WTC11 (cell line): ENCODE results near the gene USE1. TPM values are rescaled to one million over a fixed set of nuclear protein-coding genes. Genes with fewer than 3 reads are reported as not detected.
A peak's percentile ranks its signal among the peaks of the same experiment; 100 is the strongest.

Experiments
- ATAC-seq: fragments of 200-7000 bp; cut with Tn5 transposase; 2 replicates; pipeline ENCODE4 v1.10.0; 2021; ENCODE audit warnings: mild to moderate bottlenecking, moderate library complexity
- CTCF ChIA-PET: fragments of 300-600 bp; sonication (Branson Sonifier 250); formaldehyde crosslinking; loops from one replicate; lab custom pipeline; 2021; ENCODE audit warnings: antibody characterized with exemption; lab: Charles Lee
- POLR2A ChIA-PET: fragments of 350-600 bp; sonication (Branson Sonifier 250); formaldehyde crosslinking; loops from one replicate; lab custom pipeline; 2021; ENCODE audit warnings: antibody characterized with exemption; lab: Charles Lee
- DNase-seq: peaks from one replicate; pipeline ENCODE4 v3.0.0; 2021; ENCODE audit warnings: low spot score
- H3K27ac Mint-ChIP-seq: 2 replicates; pipeline ENCODE4 v1.8.0; 2021; ENCODE audit warnings: mixed read lengths
- H3K27me3 Mint-ChIP-seq: 2 replicates; pipeline ENCODE4 v1.8.0; 2021; ENCODE audit warnings: low read depth, mild to moderate bottlenecking, moderate library complexity, mixed read lengths
- H3K36me3 Mint-ChIP-seq: 2 replicates; pipeline ENCODE4 v1.8.0; 2021; ENCODE audit warnings: mixed read lengths
- H3K4me1 Mint-ChIP-seq: 2 replicates; pipeline ENCODE4 v1.8.0; 2022; ENCODE audit warnings: mixed read lengths
- H3K4me3 Mint-ChIP-seq: 2 replicates; pipeline ENCODE4 v1.8.0; 2021; ENCODE audit warnings: mild to moderate bottlenecking, moderate library complexity, mixed read lengths
- H3K9me3 Mint-ChIP-seq: 2 replicates; pipeline ENCODE4 v1.8.0; 2021; ENCODE audit warnings: mixed read lengths
- ARID4B ChIP-seq: sonication (generic); formaldehyde crosslinking; IDR thresholded peaks from 2 replicates; pipeline ENCODE4 v1.8.0; 2023; ENCODE audit warnings: missing genetic modification reagents, mild to moderate bottlenecking, borderline replicate concordance
- ATF1 ChIP-seq: sonication (generic); formaldehyde crosslinking; IDR thresholded peaks from 2 replicates; pipeline ENCODE4 v1.8.1; 2023; ENCODE audit warnings: mild to moderate bottlenecking, moderate library complexity, missing genetic modification reagents
- CTCF ChIP-seq: fragments of 200-600 bp; IDR thresholded peaks from 2 replicates; pipeline ENCODE4 v1.8.0; 2022; ENCODE audit warnings: antibody characterized with exemption
- E2F1 ChIP-seq: sonication (generic); formaldehyde crosslinking; IDR thresholded peaks from 2 replicates; pipeline ENCODE4 v1.8.0; 2022; ENCODE audit warnings: mild to moderate bottlenecking, missing genetic modification reagents
- ERG ChIP-seq: fragments of 250-450 bp; sonication (Bioruptor Pico); IDR thresholded peaks from 2 replicates; pipeline ENCODE4 v1.8.0; 2021; ENCODE audit warnings: mild to moderate bottlenecking
- ESRRA ChIP-seq: sonication (generic); formaldehyde crosslinking; IDR thresholded peaks from 2 replicates; pipeline ENCODE4 v1.8.1; 2022; ENCODE audit warnings: mild to moderate bottlenecking, missing genetic modification reagents, borderline replicate concordance
- FOXP4 ChIP-seq: sonication (generic); formaldehyde crosslinking; IDR thresholded peaks from 2 replicates; pipeline ENCODE4 v1.8.0; 2022; ENCODE audit warnings: mild to moderate bottlenecking, missing genetic modification reagents
- GTF2I ChIP-seq: fragments of 250-450 bp; sonication (Bioruptor Pico); conservative IDR thresholded peaks from 2 replicates; pipeline ENCODE4 v1.4.0; 2021; ENCODE audit warnings: mild to moderate bottlenecking
- HMGXB4 ChIP-seq: sonication (generic); formaldehyde crosslinking; IDR thresholded peaks from 2 replicates; pipeline ENCODE4 v1.8.1; 2023; ENCODE audit warnings: mild to moderate bottlenecking, moderate library complexity, missing genetic modification reagents
- IRF2 ChIP-seq: sonication (generic); formaldehyde crosslinking; IDR thresholded peaks from 2 replicates; pipeline ENCODE4 v1.8.0; 2022; ENCODE audit warnings: low read depth, missing genetic modification reagents, borderline replicate concordance
- JUN ChIP-seq: sonication (generic); formaldehyde crosslinking; IDR thresholded peaks from 2 replicates; pipeline ENCODE4 v1.8.0; 2023; ENCODE audit warnings: mild to moderate bottlenecking, missing genetic modification reagents
- NR1H2 ChIP-seq: sonication (generic); formaldehyde crosslinking; IDR thresholded peaks from 2 replicates; pipeline ENCODE4 v1.9.0; 2021; ENCODE audit warnings: mild to moderate bottlenecking, moderate library complexity, missing genetic modification reagents
- NR2C2 ChIP-seq: sonication (generic); formaldehyde crosslinking; IDR thresholded peaks from 2 replicates; pipeline ENCODE4 v1.8.0; 2022; ENCODE audit warnings: mild to moderate bottlenecking, missing genetic modification reagents
- PREB ChIP-seq: sonication (generic); formaldehyde crosslinking; IDR thresholded peaks from 2 replicates; pipeline ENCODE4 v1.8.1; 2022; ENCODE audit warnings: mild to moderate bottlenecking, missing genetic modification reagents, moderate library complexity, borderline replicate concordance
- RELA ChIP-seq: sonication (generic); formaldehyde crosslinking; IDR thresholded peaks from 2 replicates; pipeline ENCODE4 v1.8.1; 2022; ENCODE audit warnings: missing genetic modification reagents, mild to moderate bottlenecking, borderline replicate concordance
- SP1 ChIP-seq: sonication (generic); formaldehyde crosslinking; conservative IDR thresholded peaks from 2 replicates; pipeline ENCODE4 v1.8.1; 2022; ENCODE audit warnings: missing genetic modification reagents
- TP53 ChIP-seq: sonication (generic); formaldehyde crosslinking; IDR thresholded peaks from 2 replicates; pipeline ENCODE4 v1.8.1; 2023; ENCODE audit warnings: mild to moderate bottlenecking, missing genetic modification reagents
- ZNF121 ChIP-seq: sonication (generic); formaldehyde crosslinking; IDR thresholded peaks from 2 replicates; pipeline ENCODE4 v1.8.0; 2023; ENCODE audit warnings: missing genetic modification reagents
- ZNF416 ChIP-seq: fragments of 250-450 bp; sonication (Bioruptor Pico); IDR thresholded peaks from 2 replicates; pipeline ENCODE4 v1.9.0; 2021; ENCODE audit warnings: mild to moderate bottlenecking, inconsistent platforms
- ZNF671 ChIP-seq: fragments of 250-450 bp; sonication (Bioruptor Pico); IDR thresholded peaks from 2 replicates; pipeline ENCODE4 v1.8.0; 2021; ENCODE audit warnings: mild to moderate bottlenecking
- total RNA-seq: library from RNA; stranded (reverse); gene quantifications from 3 replicates; pipeline ENCODE4 v1.2.3, GENCODE V29; 2021

USE1 gene
- total RNA-seq, 1 experiment from 2014 or later, result 14.2 TPM

GRCh38 chr19:17235300-17235970 is 20.3 kb downstream of the USE1 start (continued):
- TF ChIP-seq FOXP4 (CRISPR knock-in tag) (peak; percentile 57; the same call in 1 of the 2 replicates), ARID4B (CRISPR knock-in tag) (peak; percentile 51; the same call in 1 of the 2 replicates), ZNF121 (CRISPR knock-in tag) (no peak), ERG (CRISPR knock-in tag) (no peak), SP1 (peak; percentile 55), ESRRA (CRISPR knock-in tag) (peak; percentile 33; the same call in 1 of the 2 replicates), NR2C2 (CRISPR knock-in tag) (no peak), NR1H2 (no peak), TP53 (0 out of 2 replicates have a peak, but pooled peaks have one; percentile 78), IRF2 (CRISPR knock-in tag) (peak; percentile 79; the same call in 1 of the 2 replicates), PREB (CRISPR knock-in tag) (no peak), HMGXB4 (CRISPR knock-in tag) (peak; percentile 96; the same call in 1 of the 2 replicates)

- H3K27me3 Mint-ChIP-seq, result no peaks in the 10 kb centered on the region
- no peaks in the 10 kb centered on the region for H3K9me3 Mint-ChIP-seq
- DNase-seq (peak; percentile 62), ATAC-seq (peak; percentile 33)
- ChIA-PET CTCF (interaction anchor here (1.0 to 3.2 kb wide), 9 partner anchors 8 to 189 kb away, joined by 3 to 12 read pairs (median 7); partner anchors contain the start of genes MRPL34, OCEL1 and USE1), POLR2A (interaction anchor here (0.5 to 2.8 kb wide), 5 partner anchors 9 to 400 kb away, joined by 3 to 9 read pairs (median 5); partner anchors contain the start of genes BABAM1 and OCEL1)
- peaks cover 34% of the 10 kb centered on the region for H3K36me3 Mint-ChIP-seq
- H3K27ac Mint-ChIP-seq, result peak overlapping the region; percentile 78; the same call in 1 of the 2 replicates
- H3K4me1 Mint-ChIP-seq, result peaks cover 34% of the 10 kb centered on the region
- H3K4me3 Mint-ChIP-seq, result peak overlapping the region; percentile 80; the same call in 1 of the 2 replicates
- no peak for TF ChIP-seq CTCF
- no peak for TF ChIP-seq GTF2I (CRISPR knock-in tag)
- 0 out of 2 replicates have a peak, but pooled peaks have one; percentile 5 for TF ChIP-seq RELA (CRISPR knock-in tag)
- no peak for TF ChIP-seq JUN (CRISPR knock-in tag)
- TF ChIP-seq ZNF671, result no peak
- TF ChIP-seq ZNF416 (CRISPR knock-in tag), result no peak
- no peak for TF ChIP-seq IRF2 (CRISPR knock-in tag)
- TF ChIP-seq ATF1 (CRISPR knock-in tag), result no peak
- no peak for TF ChIP-seq E2F1 (CRISPR knock-in tag)
- no peak for TF ChIP-seq ESRRA (CRISPR knock-in tag)
Observed at GRCh38 chr19:17235971-17236777, 21.0 kb downstream of the USE1 start.
